Stimulated activated naive CD8-positive, alpha-beta T cell treated with anti-CD3 and anti-CD28 coated beads, Interleukin-15, amount 100 ng/mL, for 72 hours (primary cell): ENCODE measurements around the gene CSTF1.
A peak's percentile ranks its signal among the peaks of the same experiment; 100 is the strongest.

Experiments
- ATAC-seq: fragments of 150-1000 bp; cut with Tn5 transposase; 2 replicates; pipeline ENCODE4 v1.10.0; 2021; ENCODE audit warnings: mild to moderate bottlenecking, moderate library complexity
- DNase-seq, 2 donors: peaks; one replicate each; pipeline ENCODE4 v3.0.0; 2021 to 2022
- H3K27ac Mint-ChIP-seq, 2 donors: one replicate each; pipeline ENCODE4 v1.8.0; 2022; ENCODE audit warnings: mild to moderate bottlenecking in 2 of 2, mixed read lengths in 2 of 2, moderate library complexity in 2 of 2
- H3K27me3 Mint-ChIP-seq: one replicate; pipeline ENCODE4 v1.8.0; 2022; ENCODE audit warnings: mixed read lengths
- H3K4me1 Mint-ChIP-seq: one replicate; pipeline ENCODE4 v1.8.0; 2022; ENCODE audit warnings: mild to moderate bottlenecking, mixed read lengths
- H3K4me3 Mint-ChIP-seq, 2 donors: one replicate each; pipeline ENCODE4 v1.8.0; 2022; ENCODE audit warnings: mild to moderate bottlenecking in 2 of 2, mixed read lengths in 2 of 2, moderate library complexity in 1 of 2
- H3K9me3 Mint-ChIP-seq, 2 donors: one replicate each; pipeline ENCODE4 v1.8.0; 2022; ENCODE audit warnings: mixed read lengths in 2 of 2

The CSTF1 gene

DNA sequence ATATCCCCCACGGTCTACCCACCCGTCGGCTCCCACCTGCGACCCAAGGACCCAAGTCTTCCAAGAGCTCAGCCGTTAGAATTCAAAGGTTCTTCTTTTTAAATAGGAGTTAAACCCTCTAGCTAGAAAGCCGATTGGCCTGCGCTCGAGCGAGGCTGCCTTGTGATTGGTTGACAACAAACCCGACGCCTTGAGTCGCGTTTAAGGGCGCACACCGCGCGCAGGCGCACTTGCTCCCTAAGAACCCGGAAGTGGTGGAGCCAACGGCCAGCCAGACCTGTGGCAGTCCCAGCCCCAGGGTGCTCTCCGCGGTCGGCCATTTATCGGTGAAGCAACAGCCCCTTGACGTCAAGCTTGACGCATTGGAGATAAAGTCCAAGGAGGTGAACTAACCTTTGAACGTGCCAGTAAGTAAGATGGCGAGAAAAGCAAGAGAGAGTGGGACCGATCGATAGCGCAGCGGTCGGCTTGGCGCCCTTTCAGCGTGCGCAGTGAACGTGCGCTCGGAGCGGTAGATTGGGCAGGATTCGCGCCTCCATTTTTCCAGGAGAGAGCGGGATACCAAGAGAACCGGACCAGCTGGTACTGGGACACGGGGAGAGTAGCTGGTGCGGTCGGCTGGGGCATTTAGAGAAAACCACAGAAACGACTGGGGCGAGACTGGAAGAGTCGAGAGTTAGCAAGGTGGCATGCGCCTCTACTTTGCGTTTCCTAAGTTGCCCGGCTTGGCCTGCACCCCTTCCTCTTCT, at the start of gene CSTF1, which contains the start of gene AURKA:
TSS of gene CSTF1 (plus strand) at position 514 of the 749 bp plus-strand sequence. CDS start 2,908 bp downstream, outside the sequence.
TSS of gene AURKA (minus strand) at position 84 of the 749 bp plus-strand sequence. CDS start 4,018 bp downstream, outside the sequence.
- DNase-seq, result peak; percentile 99 to 100
- peak; percentile 94 for ATAC-seq
- H3K4me3 Mint-ChIP-seq, result no peak within 1 kb of the TSS
- peaks cover 49% of the 10 kb centered on the region for H3K4me1 Mint-ChIP-seq
- H3K27me3 Mint-ChIP-seq, result no peaks in the 10 kb centered on the region
- H3K27ac Mint-ChIP-seq, result peak within 1 kb of the TSS in 1 of 2 donors; percentile 83
- no peaks in the 10 kb centered on the region for H3K9me3 Mint-ChIP-seq

- ATAC-seq (no peak), DNase-seq (no peak)
- H3K9me3 Mint-ChIP-seq, result no peaks in the 10 kb centered on the region
- H3K4me1 Mint-ChIP-seq, result peaks cover 11% of the 10 kb centered on the region
- peaks cover 76% of the 10 kb centered on the region for H3K27me3 Mint-ChIP-seq
- H3K27ac Mint-ChIP-seq, result no peak overlapping the region
- no peak overlapping the region for H3K4me3 Mint-ChIP-seq
These were observed 49.7 kb upstream of the CSTF1 start for GRCh38 chr20:56342783-56343182.

DNA sequence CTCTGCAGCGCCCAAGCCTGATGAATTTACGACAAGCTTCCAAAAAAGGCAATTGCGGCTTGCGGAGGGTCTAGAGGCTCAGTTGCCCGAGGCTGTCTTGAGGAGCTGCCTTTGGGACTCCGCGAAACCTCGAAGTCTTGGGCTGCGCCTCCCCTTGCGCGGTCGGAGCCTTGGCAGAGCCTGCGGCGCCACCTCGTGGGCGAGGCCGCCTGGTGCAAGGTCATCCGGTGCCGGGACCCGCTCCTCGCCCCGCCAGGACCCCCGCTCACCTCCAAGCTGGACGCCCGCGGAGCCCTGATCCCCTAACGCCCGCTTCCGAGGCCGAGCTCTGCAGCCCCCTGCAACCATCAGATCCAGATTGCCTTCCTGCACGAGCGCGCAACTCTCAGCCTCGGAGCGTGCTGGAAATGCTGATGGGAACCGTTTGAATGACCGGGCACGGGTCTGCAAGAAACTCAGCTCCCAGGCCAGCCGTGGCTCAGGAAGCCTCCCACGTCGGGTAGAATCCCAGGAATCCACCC, 48.5 kb upstream of the CSTF1 start:
- Mint-ChIP-seq H3K27ac (no peak overlapping the region), H3K27me3 (peaks cover 71% of the 10 kb centered on the region), H3K4me1 (peaks cover 11% of the 10 kb centered on the region), H3K4me3 (peak overlapping the region in 1 of 2 donors; percentile 45), H3K9me3 (no peaks in the 10 kb centered on the region)
- ATAC-seq, result peak; percentile 80
- peak; percentile 49 to 59 for DNase-seq

- Mint-ChIP-seq H3K27me3 (peaks cover 61% of the 10 kb centered on the region), H3K4me3 (no peak overlapping the region)
These were observed 46.5 kb upstream of the CSTF1 start for GRCh38 chr20:56345911-56346310.

DNA sequence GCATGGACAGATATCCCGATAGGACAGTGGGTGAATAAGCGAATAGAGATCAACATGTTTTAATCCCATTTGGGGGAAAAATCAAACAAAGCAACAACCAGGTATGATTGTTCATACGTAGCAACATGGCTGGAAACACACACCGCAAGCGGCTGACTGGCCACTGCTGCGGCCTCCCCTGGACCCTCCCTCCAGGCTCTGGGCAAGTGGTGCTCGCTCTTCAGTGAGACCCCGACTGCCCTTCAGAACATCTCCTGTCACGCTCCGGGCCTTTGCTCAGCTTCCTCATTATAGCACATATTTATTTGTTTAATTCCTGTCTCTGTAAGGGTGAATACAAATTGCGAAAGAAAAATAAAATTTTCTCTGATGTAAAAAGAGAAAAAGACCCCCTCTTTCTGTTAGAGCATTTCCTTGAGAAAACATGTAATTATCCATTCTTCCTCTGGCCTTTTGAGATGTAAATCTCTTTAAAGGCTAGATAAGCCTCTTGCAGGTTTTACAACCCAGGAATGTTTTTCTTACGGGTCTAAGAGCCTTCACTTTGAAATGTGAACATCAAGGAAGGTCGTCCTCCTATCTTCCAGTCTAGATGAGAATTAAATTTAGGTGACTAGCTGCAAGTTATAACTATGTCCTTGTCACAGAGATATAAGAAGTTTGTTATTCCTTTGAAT, 44.7 kb upstream of the CSTF1 start:
- H3K27me3 Mint-ChIP-seq, result peaks cover 54% of the 10 kb centered on the region

More at GRCh38 chr20:56345911-56346310, 46.5 kb upstream of the CSTF1 start:
- Mint-ChIP-seq H3K4me1 (peaks cover 11% of the 10 kb centered on the region), H3K27ac (no peak overlapping the region), H3K9me3 (no peaks in the 10 kb centered on the region)
- ATAC-seq (no peak), DNase-seq (no peak)

GRCh38 chr20:56348305-56348693, 44.1 kb upstream of the CSTF1 start:
- ATAC-seq, result no peak
- Mint-ChIP-seq H3K9me3 (no peaks in the 10 kb centered on the region), H3K4me1 (peaks cover 11% of the 10 kb centered on the region), H3K4me3 (no peak overlapping the region), H3K27ac (no peak overlapping the region), H3K27me3 (peaks cover 49% of the 10 kb centered on the region)
- DNase-seq, result no peak

More for the DNA sequence above, 44.7 kb upstream of the CSTF1 start:
- no peaks in the 10 kb centered on the region for H3K9me3 Mint-ChIP-seq
- H3K27ac Mint-ChIP-seq, result no peak overlapping the region
- no peak for ATAC-seq
- H3K4me3 Mint-ChIP-seq, result no peak overlapping the region
- no peak for DNase-seq
- peaks cover 11% of the 10 kb centered on the region for H3K4me1 Mint-ChIP-seq

DNA sequence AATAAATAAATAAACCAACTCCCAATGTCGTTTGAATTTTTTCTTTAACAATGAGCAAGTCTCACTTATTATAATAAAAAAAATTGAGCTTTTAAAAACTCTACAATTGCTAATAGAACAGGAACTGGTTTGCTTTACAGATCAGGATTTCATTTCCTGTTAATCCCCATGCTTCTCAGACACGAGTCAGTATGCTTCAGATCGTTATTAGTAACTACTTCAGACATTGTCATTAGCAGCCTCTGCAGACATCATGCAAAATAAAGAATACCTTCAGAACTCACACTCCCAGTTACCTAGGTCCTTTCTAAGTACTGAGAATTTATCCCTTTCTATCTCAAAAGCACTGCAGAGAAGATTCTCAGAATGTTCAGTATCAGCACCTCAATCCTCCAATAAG, 43.7 kb upstream of the CSTF1 start:
- ATAC-seq (no peak), DNase-seq (no peak)
- no peak overlapping the region for H3K4me3 Mint-ChIP-seq
- peaks cover 45% of the 10 kb centered on the region for H3K27me3 Mint-ChIP-seq
- H3K4me1 Mint-ChIP-seq, result peaks cover 6% of the 10 kb centered on the region
- H3K9me3 Mint-ChIP-seq, result no peaks in the 10 kb centered on the region
- H3K27ac Mint-ChIP-seq, result no peak overlapping the region

GRCh38 chr20:56350842-56351241, 41.6 kb upstream of the CSTF1 start:
- Mint-ChIP-seq H3K27me3 (peaks cover 24% of the 10 kb centered on the region), H3K4me1 (no peaks in the 10 kb centered on the region), H3K27ac (no peak overlapping the region), H3K9me3 (no peaks in the 10 kb centered on the region), H3K4me3 (no peak overlapping the region)
- ATAC-seq (no peak), DNase-seq (no peak)

DNA sequence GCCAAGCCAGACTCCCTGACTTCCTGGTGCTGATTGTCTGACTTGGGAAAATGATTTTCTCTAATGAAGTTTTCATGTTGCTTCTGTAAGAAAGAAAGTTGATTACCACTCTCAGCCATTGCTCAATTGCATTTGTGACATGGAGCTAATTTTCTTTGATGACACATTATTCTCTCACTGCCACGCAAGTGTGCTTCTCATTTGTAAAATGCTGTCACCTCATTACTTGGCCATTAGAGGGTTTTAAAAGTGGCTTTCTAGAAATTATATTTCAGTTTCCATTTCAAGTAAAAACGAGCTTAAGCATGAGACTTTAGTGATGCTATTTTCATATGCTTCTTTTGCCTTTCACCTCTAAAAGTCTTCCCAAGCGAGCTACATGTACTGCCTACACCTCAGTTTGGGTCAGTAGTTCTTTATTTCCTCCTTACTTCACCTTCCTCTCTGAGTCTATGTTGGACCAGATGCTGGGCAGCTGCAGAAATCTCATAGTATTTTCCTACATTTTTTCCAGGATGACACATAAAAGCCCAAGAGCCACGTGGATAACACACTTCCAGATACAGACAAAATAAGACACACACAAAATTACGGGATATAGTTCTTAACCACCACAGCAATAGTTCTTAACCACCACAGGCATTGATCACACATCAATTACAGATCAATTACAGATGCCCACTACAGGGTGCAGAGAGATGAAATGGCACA, 39.9 kb upstream of the CSTF1 start:
- Mint-ChIP-seq H3K9me3 (no peaks in the 10 kb centered on the region), H3K27ac (no peak overlapping the region), H3K4me3 (no peak overlapping the region), H3K27me3 (peaks cover 15% of the 10 kb centered on the region), H3K4me1 (no peaks in the 10 kb centered on the region)
- ATAC-seq, result no peak
- DNase-seq, result no peak

DNA sequence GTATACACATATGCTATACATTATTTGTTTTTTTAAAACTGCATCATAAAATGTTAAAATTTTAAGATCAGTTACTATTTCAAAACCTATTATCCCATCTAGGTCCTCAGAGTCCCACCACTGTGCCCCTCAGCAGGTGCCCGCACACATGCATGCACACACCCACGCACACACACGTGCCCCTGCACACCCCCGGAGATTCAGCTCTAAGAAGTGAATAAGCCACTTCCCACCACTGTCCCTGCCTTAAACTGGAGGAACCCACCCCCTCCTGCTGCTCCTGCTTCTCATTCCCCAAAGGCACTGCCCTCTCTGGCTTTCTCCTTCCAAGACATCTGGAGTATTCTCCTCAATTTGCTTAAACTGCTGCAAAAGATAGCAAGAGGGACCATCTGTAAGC, 39.1 kb upstream of the CSTF1 start:
- no peaks in the 10 kb centered on the region for H3K9me3 Mint-ChIP-seq
- DNase-seq (no peak), ATAC-seq (no peak)
- H3K4me1 Mint-ChIP-seq, result peaks cover 4% of the 10 kb centered on the region
- peaks cover 8% of the 10 kb centered on the region for H3K27me3 Mint-ChIP-seq
- no peak overlapping the region for H3K27ac Mint-ChIP-seq
- H3K4me3 Mint-ChIP-seq, result no peak overlapping the region

GRCh38 chr20:56358070-56358469, 34.4 kb upstream of the CSTF1 start:
- H3K27ac Mint-ChIP-seq, result no peak overlapping the region
- H3K9me3 Mint-ChIP-seq, result no peaks in the 10 kb centered on the region
- ATAC-seq (no peak), DNase-seq (no peak)
- peaks cover 31% of the 10 kb centered on the region for H3K4me1 Mint-ChIP-seq
- H3K4me3 Mint-ChIP-seq, result peak overlapping the region; percentile 64 to 71
- H3K27me3 Mint-ChIP-seq, result no peaks in the 10 kb centered on the region

GRCh38 chr20:56358600-56359211, 33.7 kb upstream of the CSTF1 start, which contains the start of gene FAM210B:
Gene FAM210B, plus strand, starts transcription at chr20:56358974. Its CDS starts 32 bp downstream, at chr20:56359006.
- Mint-ChIP-seq H3K9me3 (no peaks in the 10 kb centered on the region), H3K27ac (peak within 1 kb of the TSS in 1 of 2 donors; percentile 93)
- peak; percentile 99 for ATAC-seq

GRCh38 chr20:56359212-56360132, 33.0 kb upstream of the CSTF1 start:
- DNase-seq (peak; percentile 4 to 19), ATAC-seq (peak; percentile 55)
- peak overlapping the region; percentile 89 to 95 for H3K4me3 Mint-ChIP-seq
- peak overlapping the region in 1 of 2 donors; percentile 93 for H3K27ac Mint-ChIP-seq
- H3K27me3 Mint-ChIP-seq, result no peaks in the 10 kb centered on the region
- H3K9me3 Mint-ChIP-seq, result no peaks in the 10 kb centered on the region
- peaks cover 31% of the 10 kb centered on the region for H3K4me1 Mint-ChIP-seq

More at GRCh38 chr20:56358600-56359211, 33.7 kb upstream of the CSTF1 start, which contains the start of gene FAM210B:
- peak within 1 kb of the TSS; percentile 89 to 95 for H3K4me3 Mint-ChIP-seq
- peaks cover 31% of the 10 kb centered on the region for H3K4me1 Mint-ChIP-seq
- no peaks in the 10 kb centered on the region for H3K27me3 Mint-ChIP-seq
- peak; percentile 76 to 82 for DNase-seq
